Melanocyte of skin (primary cell): ENCODE measurements around the gene ZNF468. TPM values are rescaled to one million over a fixed set of nuclear protein-coding genes. Genes with fewer than 3 reads are reported as not detected.

ENCODE experiments used
- small RNA-seq, 2 donors: library from RNA; depleted of rRNA; stranded (forward); fragments of <200 nt; gene quantifications; one replicate each; pipeline ENCODE3, GENCODE V24; 2012
- total RNA-seq, 2 donors: library from RNA; depleted of rRNA; stranded (reverse); fragments of >200 nt; gene quantifications; 2 replicates each; pipeline ENCODE4 v1.2.3, GENCODE V29; 2012

The ZNF468 gene
- 10 to 100 TPM; 22.6 to 22.7 TPM for total RNA-seq

GRCh38 chr19:52857378-52858191 lies at the start of gene ZNF468:
Gene ZNF468, minus strand, starts transcription at chr19:52857619. Its CDS starts 3,347 bp downstream, at chr19:52854272.

GRCh38 chr19:52897138-52897935 lies 39.9 kb upstream of the ZNF468 start, which contains the start of gene ZNF320:
Gene ZNF320, minus strand, starts transcription at chr19:52897635. Its CDS starts 7,380 bp downstream, at chr19:52890255.

GRCh38 chr19:52821204-52821960 lies 36.0 kb downstream of the ZNF468 start, which contains the start of gene ZNF28:
Gene ZNF28, minus strand, starts transcription at chr19:52821633. Its CDS starts 3,675 bp downstream, at chr19:52817958.

Small RNA genes lying within 50 kb of the gene (small RNA-seq; reads per million reads assigned to genes)
- gene ZNF320: 2.7 to 3.0 reads per million in 2 donors

Other genes with a start within 250 kb of the ZNF468 start
- gene ZNF83, start 219.3 kb downstream of the ZNF468 start, total RNA-seq: 10 to 100 TPM; 27.6 to 34.1 TPM
- gene ZNF611, start 122.6 kb downstream of the ZNF468 start, total RNA-seq: 1 to 10 TPM; 6.9 to 8.7 TPM
- 1 to 10 TPM; 4.5 to 5.0 TPM for gene ZNF600, start 70.8 kb downstream of the ZNF468 start, total RNA-seq
- gene ZNF28, start 36.0 kb downstream of the ZNF468 start, total RNA-seq: 10 to 100 TPM; 17.9 to 19.3 TPM
- gene ZNF320, start 40.0 kb upstream of the ZNF468 start, total RNA-seq: 1 to 10 TPM; 7.7 to 9.3 TPM
- 1 to 10 TPM; 2.1 to 4.7 TPM for gene ZNF888, start 65.8 kb upstream of the ZNF468 start, total RNA-seq
- 10 to 100 TPM in 1 of 2 donors, 1 to 10 TPM in 1; 6.5 to 10.3 TPM for gene ZNF816, start 105.3 kb upstream of the ZNF468 start, total RNA-seq
- not detected for gene ERVV-1, start 156.3 kb upstream of the ZNF468 start, total RNA-seq
- not detected for gene ERVV-2, start 187.1 kb upstream of the ZNF468 start, total RNA-seq
- gene ZNF160, start 245.8 kb upstream of the ZNF468 start, total RNA-seq: 10 to 100 TPM; 20.0 to 24.8 TPM